ENCODE data around the gene DDX27.

Gene DDX27

DNA sequence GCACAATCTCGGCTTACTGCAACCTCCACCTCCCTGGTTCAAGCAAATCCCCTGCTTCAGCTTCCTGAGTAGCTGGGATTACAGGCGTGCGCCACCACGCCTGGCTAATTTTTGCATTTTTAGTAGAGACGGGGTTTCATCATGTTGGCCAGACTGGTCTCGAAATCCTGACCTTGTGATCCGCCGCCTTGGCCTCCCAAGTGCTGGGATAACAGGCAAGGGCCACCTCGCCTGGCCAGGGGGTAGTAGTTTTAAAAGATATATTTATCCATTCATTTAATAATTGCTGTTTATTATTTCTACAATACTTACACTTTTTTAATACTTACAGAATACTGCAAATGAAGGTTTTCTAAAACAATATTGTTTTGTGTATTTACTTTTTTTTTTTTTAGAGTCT lies 15.5 kb upstream of the DDX27 start:
- DNase-seq: no peak

DNA sequence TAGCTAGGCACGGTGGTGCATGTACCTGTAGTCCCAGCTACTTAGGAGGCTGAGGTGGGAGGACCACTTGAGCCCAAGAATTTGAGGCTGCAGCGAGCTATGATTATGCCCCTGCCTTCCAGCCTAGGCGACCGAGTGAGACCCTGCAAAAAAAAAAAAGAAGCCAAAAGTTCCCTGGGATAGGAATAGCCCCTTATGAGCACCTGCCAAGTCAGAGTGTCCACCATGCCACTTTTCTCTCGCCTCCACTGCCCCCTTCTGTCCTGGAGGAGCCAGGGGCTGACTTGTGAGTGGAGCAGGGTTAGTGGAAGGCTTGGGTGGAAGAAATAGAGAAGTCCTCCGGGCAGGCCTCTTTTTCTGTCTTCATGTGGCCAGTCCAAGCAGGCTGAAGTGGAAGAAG lies 12.1 kb upstream of the DDX27 start:
- no peak for DNase-seq

DNA sequence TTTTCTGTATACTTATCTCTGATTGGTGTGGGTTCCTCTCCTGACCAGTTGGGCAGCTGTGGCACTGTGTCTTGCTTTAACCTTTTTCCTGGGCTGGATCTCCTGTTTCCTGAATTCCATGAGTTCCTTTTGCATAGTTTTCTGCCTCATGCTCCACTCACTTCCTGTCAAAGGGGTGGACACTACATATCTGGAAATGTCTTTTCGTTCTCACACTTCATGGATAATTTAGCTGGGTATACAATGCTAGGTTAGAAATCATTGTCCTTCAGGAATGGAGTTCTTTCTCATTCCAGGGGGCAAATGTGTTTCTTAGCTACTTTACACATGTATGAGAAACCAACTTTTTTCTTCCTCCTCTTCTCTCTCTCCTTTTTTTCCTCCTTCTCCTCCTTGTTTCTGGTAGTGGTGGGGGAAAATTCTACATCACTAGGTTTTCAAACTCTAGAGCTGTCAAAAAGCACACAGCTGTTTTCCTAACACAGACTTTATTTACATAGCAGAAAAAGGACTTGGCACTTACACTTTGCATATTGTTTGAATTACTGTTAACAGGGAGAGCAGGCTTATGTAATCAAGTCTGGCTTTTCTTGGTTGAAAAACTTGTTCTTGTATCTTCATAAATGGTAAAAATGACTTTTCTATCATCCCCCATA lies 9.0 kb upstream of the DDX27 start:
- DNase-seq: no peak

DNA sequence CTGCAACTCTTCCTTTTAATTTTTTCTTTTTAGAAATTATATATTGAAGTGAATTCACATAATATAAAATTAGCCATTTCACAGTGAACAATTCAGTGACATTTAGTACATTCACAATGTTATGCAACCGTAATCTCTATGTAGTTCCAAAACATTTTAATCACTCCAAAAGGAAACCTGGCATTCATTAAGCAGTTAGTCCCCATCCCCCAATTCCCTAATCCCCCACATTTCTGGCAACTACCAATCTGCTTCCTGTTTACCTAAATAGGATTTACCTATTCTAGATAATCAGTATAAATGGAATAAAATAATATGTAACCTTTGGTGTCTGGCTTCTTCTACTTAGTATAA lies 8.5 kb upstream of the DDX27 start:
- no peak for DNase-seq

DNA sequence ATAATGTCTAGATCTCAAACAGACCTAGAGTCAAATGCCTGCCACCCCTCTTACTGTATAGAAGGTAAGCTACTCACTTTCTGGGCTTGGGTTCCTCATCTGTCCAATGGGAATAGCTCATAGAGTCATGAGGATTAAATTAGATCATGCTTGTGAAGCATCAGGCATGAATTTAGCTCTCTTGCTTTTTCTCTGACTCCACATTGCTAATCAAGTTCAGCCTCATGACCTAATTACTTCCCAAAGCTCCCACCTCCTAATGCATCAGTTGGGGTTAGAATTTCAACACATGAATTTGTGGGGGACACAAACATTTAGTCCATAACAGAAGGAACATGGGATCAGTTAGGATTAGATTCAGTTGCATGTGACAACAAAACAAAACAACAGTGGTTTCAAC lies 4.6 kb upstream of the DDX27 start:
- no peak for DNase-seq

DNA sequence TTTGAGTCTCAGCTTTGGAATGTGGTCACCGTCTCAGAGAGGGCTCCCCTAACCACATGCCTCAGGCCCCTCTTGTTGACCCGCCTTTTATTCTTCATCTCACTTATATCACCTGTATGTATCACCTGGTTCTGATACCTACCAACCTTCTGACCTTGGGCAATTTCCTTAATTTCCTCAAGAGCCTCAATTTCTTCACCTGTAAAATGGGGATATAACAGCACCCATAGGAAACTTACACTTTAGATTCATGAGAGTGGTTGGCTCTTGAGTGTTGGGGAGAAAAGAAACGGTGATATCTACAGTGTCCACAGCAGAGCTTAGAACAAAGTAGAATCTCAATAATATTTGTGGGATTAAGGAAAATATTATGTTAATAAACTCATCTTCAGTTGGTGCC lies 4.0 kb upstream of the DDX27 start:
- no peak for DNase-seq

DNA sequence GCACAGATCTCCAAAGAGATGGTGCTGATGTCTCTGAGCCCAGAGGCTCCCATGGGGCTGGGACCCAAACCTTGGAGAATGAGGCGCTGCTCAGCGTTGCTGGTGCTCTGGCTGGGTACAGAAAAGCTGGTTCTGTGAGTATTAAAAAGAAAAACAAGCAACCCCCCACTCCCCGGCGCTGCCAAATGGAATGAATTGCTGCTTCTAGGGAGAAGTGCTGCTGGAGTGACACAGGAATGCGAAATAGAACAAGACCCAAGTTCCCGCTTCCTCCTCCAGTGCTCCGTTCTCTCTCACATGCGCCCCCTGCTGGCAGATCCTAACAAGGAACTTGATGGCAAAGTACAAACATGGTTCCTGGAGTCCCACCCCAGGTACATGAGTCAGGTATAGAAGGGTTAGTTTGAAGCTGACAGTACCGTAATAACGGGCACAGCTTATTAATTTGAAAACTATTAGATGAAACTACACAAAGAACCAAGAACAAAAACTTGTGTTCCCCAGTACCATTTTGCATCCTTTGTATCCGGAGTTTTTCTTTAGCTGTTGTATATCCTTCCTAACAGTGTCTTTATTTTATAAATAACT lies 2.1 kb upstream of the DDX27 start:
- DNase-seq: peak; percentile 91

DNA sequence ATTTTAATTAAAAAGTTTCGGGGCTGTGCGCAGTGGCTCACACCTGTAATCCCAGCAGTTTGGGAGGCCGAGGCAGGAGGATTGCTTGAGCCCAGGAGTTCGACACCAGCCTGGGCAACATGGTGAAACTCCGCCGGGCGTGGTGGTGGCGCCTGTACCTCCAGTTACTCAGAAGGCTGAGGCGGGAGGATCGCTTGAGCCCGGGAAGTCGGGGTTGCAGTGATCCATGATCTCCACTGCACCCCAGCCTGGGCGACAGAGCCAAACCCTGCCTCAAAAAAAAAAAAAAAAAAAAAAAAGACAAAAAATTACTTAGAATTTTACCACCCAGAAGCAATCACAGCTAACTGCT lies 501 bp upstream of the DDX27 start:
- DNase-seq: peak; percentile 16

DNA sequence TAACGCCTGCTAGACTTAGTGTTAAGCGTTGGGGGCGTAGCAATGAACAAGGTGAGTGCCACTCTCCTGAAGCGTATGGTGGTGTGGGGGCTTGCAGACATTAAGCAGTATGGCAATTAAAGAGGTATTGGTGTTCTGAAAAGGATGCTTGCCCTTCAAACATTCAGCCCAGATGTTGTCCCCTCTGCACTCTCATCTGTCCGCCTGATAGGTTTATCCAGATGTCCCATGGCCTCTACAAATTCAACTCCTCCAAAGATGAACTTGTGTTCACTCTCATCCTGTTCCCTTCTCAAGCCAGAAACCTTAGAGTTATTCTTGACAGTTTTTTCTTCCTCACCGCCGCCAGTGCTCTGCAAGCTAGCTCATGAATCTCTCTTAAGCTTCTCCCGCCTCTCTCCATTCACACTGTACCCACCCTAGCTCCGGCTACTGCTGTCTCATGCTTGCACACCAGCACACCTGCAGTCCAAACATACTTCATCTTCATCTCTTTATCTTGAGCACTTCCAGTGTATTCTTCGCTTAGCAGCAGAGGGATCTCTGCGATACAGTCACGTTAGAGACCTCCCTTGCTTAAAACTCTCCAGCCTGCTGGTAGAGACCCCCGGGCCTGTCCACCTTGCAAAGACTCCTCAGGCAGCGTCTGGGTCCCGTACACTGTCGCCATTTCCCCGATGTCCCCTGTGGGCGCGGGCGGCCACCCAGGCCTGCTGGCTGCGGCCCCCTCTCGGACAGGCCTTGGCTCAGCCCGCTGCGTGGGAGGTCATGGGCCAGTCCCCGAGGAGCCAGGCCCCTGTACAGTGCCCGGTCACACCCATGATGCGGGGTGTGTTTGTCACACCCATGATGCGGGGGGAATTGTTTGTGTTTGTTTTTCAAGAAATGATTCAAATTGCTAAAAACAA lies 962 bp downstream of the DDX27 start:
- DNase-seq: no peak

DNA sequence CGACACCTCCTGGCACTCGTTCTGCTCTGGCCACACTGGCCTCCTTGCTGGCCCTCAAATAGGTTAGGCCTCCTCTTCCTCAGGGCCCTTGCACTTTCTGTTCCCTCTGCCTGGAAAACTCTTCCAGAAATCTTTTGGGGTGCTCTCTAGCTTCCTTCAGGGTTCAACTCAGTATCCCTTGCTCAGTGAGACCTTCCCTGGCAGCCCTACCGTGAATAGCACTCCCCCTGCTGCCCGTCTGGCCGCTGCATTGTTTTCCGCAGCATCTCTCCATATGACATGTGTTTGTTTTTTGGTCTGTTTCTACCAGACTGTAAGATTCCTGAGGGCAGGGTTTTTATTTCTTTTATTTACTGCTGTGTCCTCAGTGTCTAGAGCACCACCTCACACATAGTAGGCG lies 6.7 kb downstream of the DDX27 start:
- DNase-seq: no peak

DNA sequence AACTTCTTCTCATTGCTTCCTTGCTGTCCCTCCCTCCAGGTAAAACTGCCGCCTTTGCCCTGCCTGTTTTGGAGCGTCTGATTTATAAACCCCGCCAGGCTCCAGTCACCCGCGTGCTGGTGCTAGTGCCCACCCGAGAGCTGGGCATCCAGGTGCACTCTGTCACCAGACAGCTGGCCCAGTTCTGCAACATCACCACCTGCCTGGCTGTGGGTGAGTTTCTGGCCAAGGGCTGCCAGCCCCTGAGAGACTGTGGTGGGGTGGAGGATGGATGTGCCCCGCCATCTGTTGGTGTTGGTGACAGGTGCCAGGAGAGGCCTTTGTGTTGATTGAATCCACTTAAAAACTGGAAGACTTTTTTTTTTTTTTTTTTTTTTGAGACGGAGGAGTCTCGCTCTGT lies 9.5 kb downstream of the DDX27 start:
- DNase-seq: no peak

DNA sequence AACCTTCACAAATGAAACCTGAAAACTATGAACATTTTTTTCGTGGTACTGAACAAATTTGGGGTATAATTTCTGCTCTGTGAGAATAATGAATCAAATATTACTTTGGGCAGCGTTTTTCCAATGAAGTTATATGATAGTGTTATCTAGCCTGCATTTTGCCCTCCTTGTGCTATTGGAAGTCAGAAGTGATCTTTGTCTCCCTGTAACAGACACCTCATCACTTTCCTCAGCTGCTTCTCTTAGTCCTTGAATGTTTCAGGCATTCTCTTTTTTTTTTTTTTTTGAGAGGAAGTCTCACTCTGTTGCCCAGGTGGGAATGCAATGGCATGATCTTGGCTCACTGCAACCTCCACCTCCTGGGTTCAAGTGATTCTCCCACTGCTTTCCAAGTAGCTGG lies 10.2 kb downstream of the DDX27 start:
- no peak for DNase-seq

DNA sequence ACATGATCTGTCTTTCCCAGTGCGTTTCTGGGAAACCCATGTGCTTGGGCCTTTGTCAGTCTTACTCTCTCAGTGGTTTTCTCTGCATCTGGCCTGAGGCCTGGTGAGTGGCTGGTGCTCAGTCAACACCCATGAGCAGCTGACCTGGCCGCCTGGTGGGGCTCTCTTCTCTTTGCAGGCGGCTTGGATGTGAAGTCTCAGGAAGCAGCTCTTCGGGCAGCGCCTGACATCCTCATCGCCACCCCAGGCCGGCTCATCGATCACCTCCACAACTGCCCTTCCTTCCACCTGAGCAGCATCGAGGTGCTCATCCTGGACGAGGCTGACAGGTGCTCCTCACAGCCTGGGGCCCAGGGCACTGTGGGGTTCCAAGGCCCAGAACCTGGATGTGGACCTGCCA lies 10.8 kb downstream of the DDX27 start:
- DNase-seq: no peak

DNA sequence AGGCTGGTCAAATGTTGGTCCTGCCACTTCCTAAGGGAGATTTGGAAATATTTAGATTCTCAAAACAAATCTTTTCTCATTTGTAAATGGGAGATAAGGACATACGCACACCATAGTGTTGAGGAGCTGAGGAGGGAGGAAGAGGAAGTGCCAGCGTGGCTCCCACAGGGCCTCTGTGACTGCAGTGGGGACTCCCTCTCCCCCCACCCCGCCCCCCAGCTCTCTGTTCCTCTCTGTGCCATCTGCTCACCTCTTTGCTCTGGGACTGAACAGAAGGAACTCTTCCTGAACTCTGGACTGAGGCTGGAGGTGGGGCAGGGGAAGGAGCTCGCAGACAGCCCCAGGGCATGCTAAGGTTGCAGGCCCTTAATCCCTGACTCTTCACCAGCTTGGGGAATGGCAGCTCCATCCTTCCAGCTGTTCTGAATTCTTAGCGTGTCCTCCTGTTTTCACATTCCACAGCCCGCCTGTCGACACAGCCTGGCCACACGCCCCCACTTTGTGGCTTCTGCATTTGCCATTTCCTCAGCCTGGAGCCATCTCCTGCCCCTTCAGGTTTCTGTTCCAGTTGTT lies 11.4 kb downstream of the DDX27 start:
- no peak for DNase-seq

DNA sequence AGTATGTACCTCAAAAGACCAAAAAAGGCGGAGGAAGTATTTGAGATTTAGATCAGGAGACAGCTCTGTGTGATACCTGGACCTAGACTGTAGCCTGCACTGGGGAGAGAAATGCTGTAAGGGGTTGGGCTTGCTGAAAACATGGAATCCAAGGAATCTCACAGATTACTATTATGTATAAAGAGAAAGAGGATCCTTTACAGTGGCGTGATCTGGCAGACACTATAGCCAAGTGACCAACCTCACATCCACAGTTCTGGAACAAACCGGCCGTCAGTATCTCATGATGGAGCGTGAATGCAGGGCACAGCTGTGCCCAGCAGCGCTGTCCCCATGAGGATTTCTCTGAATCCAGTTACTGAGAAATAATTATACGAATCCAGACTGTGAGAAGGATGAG lies 12.3 kb downstream of the DDX27 start:
- no peak for DNase-seq

DNA sequence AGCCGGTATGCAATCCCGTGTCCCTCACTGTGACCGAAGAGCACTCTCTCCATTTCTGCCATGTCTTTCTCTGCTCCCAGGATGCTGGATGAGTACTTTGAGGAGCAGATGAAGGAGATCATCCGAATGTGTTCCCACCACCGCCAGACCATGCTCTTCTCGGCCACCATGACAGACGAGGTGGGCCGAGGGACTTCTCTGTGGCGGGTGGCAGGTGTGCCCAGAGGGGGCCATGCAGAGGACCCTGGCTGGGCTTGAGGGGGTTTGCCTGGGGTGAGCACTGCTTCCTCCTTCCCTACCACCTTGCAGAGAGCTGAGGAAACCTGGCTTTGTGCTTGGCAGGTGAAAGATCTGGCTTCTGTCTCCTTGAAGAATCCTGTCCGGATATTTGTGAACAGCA lies 14.0 kb downstream of the DDX27 start:
- no peak for DNase-seq

DNA sequence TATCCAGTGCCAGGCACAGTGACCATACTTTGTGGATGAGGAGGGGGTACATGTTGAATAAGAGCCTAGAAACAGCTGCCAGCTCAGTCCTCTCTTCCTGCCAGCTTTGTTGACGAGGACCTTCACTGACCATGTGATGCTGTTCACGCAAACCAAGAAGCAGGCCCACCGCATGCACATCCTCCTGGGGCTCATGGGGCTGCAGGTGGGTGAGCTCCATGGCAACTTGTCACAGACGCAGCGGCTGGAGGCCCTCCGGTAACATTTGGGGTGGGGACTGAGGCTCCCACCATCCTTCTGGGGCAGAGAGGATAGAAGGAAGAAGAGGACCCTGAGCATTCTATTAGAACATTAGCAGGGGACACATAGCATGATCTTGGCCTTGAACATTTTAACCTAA lies 15.6 kb downstream of the DDX27 start:
- no peak for DNase-seq

DNA sequence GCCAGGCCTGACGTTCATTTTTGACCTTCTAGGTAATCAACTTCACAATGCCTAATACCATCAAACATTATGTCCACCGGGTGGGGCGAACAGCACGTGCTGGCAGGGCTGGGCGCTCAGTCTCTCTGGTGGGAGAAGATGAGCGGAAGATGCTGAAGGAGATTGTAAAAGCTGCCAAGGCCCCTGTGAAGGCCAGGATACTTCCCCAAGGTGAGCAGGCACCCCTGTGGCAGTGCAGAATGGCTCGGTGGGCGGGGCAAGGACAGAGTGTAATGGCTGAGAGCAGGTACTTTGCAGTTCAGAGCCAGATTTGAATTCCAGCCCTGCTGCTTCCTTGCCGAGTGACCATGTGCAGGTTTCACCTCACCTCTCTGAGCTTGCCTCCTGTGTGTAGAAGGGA lies 17.1 kb downstream of the DDX27 start:
- DNase-seq: no peak

DNA sequence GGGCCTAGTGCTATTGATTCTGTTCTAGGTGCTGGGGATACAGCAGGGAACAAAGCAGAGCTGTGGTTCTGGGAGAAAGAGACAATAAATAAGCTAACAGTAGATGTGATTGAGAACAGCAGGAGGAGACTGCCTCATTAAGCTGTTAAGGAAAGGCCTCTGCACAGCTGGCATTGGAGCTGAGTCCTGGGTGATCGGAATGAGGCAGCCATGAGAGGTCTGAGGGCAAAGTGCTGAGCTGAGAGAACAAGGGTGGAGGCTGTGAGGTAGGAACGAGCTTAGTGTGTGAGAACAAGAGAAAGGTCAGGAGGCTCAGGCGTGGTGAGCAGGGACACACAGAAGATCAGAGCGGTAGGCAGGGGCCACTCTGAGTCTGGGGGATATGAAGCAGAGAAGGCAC lies 18.3 kb downstream of the DDX27 start:
- DNase-seq: no peak

DNA sequence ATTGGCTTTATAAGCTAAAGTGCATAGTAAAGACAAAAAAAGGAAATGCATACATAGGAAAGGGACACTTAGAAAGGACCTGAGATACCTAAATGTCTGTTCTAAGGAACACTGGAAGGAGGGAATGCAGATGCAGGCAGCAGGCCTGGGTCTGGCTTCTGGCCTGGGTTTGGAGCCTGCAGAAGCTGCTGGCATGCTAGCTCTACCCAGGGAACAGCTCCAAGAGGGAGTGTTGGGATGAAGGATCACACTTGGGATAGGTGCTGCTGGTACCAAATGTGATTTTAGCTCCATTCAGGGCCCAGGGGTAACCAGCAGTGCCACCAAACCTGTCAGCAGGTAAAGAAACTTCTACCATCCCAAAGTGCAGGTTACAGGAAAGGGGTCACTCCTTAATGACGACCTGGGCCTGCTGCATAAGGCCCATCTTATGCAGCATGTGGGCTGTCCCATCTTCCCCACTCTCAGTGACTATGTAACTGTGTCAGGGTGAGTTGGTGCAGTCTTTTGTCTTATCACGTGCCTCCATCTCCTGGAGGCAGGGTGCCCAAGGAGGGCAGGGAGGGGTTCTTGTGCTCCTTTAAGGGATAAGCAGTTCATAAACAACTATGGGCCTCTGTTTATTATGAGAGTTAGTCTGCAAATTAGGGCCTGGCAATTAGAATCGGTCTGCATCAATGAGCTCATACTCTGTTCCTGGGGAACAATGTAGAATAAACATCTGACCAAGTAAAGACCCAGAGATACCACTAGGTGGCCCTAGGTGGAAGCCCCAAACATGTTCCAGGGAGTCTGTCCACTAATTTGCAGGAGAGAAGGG lies 26.9 kb downstream of the DDX27 start:
- peak; percentile 52 for DNase-seq

DNA sequence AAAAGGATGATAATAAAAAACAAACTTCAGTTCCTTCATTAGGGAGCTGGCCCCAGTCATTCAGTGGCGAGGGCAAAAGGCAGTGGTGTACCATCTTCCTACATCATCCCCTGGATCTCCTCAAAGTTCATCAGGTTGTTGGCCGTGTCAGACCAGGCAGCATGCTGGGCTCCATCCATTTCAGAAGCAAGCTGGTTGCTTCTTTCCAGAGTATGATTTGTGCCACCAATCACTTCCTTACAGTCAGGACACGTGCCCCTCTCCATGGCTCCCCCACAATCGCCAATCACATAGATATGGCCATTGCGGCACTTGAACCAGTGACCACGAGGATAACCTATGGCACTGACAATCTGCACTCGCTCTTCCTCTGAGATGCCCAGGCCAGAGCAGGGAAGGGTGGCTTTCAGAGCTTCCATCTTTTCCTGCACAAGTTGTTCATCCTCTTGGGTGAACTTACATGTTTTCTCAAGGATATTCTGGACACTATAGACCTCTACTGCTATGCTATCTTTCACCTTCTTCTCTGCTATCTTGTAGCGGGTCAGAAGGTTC lies 28.0 kb downstream of the DDX27 start:
- no peak for DNase-seq

DNA sequence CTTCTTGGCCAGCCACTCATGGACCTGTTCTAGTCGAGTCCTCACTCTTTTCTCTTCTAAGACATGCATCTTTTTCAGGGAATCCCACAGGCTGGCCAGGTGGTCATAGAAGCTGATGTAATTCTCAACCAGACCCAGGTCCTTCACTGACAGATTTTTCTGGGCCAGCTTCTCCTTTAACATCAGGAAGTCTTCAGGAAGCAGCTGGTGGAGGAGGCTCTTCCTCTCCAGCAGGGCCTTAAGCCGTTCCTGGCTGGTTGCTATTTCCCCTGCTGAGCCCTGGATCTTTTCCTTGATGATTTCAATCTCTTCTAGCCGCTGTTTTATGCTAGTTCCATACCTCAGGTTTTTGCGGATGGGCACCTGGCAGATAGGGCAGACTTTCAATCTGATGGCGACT lies 28.6 kb downstream of the DDX27 start:
- no peak for DNase-seq

DNA sequence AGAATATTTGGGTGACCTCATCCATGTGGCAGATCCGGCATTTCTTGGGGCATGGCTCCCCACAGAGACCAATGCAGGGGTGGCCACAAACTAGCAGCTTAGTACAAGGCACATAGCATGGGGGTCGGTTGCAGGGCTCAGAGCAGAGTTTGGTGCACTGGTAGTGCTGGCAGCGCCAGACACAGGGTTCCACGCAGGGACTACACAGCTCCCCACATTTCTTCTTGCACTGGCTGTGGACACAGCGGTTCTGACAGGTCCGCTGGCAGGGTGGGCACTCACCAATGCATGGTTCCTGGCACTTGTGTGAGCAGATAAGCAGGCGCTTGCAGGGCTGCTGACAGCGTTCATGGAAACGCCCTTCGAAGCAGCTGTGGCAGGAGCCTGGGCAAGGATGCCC lies 29.1 kb downstream of the DDX27 start:
- no peak for DNase-seq

Measured in CD4-positive, alpha-beta T cell treated with Interleukin-17A for 1 hour (primary cell).